GM10266 (cell line): Measurements from ENCODE around the gene TRIOBP.
A peak's percentile ranks its signal among the peaks of the same experiment; 100 is the strongest.

Experiments used
- DNase-seq: peaks from one replicate; pipeline ENCODE4 v3.0.0; 2012; ENCODE audit errors: extremely low spot score
- CTCF ChIP-seq: IDR thresholded peaks from 2 replicates; pipeline ENCODE4 v1.5.1; 2012; ENCODE audit warnings: mild to moderate bottlenecking, low read depth; ENCODE audit not compliant: control insufficient read depth, insufficient read depth; ENCODE audit errors: missing control alignments

TRIOBP gene

GRCh38 chr22:37726241-37726887, 29.5 kb downstream of the TRIOBP start:
- DNase-seq = peak; percentile 62
- no peak for TF ChIP-seq CTCF

- no peak for TF ChIP-seq CTCF
- no peak for DNase-seq
Measured at GRCh38 chr22:37728620-37729019, 31.8 kb downstream of the TRIOBP start.

GRCh38 chr22:37731804-37732471, 35.1 kb downstream of the TRIOBP start:
- no peak for TF ChIP-seq CTCF
- no peak for DNase-seq

GRCh38 chr22:37732699-37733607, 36.1 kb downstream of the TRIOBP start:
- TF ChIP-seq CTCF = no peak
- no peak for DNase-seq

- no peak for TF ChIP-seq CTCF
- no peak for DNase-seq
Measured at GRCh38 chr22:37733625-37734401, 37.0 kb downstream of the TRIOBP start.

GRCh38 chr22:37734402-37734700, 37.5 kb downstream of the TRIOBP start:
- no peak for DNase-seq
- TF ChIP-seq CTCF = no peak
